AG09309 (cell line): ENCODE results near the gene LGALS14.
"Not testable (repeated sequence)": the region's sequence is repeated elsewhere in the genome, so short reads cannot be mapped to it uniquely, and the experiment has no call there.

Source experiments
- DNase-seq: peaks from one replicate; pipeline ENCODE4 v3.0.0-alpha.2; 2010; ENCODE audit warnings: low read depth
- H3K4me3 ChIP-seq: 2 replicates; pipeline ENCODE4 v1.5.1; 2011; ENCODE audit warnings: mild to moderate bottlenecking, low read depth, low read length, moderate library complexity; ENCODE audit not compliant: control insufficient read depth
- CTCF ChIP-seq: IDR thresholded peaks from 2 replicates; pipeline ENCODE4 v1.5.1; 2011; ENCODE audit warnings: mild to moderate bottlenecking, low read depth, low read length, inconsistent platforms; ENCODE audit not compliant: insufficient read depth, control insufficient read depth; ENCODE audit errors: missing control alignments

The LGALS14 gene

GRCh38 chr19:39679791-39680168 is 24.5 kb upstream of the LGALS14 start:
- no peak for TF ChIP-seq CTCF
- H3K4me3 ChIP-seq: no peak overlapping the region
- no peak for DNase-seq

GRCh38 chr19:39680593-39680992 is 23.7 kb upstream of the LGALS14 start:
- DNase-seq: no peak
- TF ChIP-seq CTCF: no peak

DNA sequence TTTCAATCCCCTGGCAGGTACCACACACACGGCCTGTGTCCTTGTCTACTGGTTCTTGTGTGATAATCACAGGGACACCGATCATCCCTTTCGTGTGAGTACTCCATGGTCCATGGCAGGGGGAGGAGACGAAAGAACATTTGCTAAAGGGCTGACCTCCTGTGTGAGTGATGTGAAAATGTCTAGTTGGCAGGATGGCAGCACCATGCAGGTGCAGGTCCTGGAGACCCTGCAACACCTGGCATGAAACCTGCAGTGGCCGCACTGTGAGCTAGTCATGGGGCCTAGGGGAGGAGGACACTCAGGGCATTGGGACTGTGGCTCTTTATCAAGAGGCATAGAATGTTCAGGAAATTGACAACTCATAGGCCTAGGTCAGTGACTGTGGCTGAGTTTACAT is 22.9 kb upstream of the LGALS14 start:
- H3K4me3 ChIP-seq: no peak overlapping the region
- no peak for TF ChIP-seq CTCF
- no peak for DNase-seq

More at GRCh38 chr19:39680593-39680992, 23.7 kb upstream of the LGALS14 start:
- no peak overlapping the region for H3K4me3 ChIP-seq

GRCh38 chr19:39684267-39684666 is 20.0 kb upstream of the LGALS14 start:
- no peak for TF ChIP-seq CTCF
- H3K4me3 ChIP-seq: no peak overlapping the region
- DNase-seq: no peak

DNA sequence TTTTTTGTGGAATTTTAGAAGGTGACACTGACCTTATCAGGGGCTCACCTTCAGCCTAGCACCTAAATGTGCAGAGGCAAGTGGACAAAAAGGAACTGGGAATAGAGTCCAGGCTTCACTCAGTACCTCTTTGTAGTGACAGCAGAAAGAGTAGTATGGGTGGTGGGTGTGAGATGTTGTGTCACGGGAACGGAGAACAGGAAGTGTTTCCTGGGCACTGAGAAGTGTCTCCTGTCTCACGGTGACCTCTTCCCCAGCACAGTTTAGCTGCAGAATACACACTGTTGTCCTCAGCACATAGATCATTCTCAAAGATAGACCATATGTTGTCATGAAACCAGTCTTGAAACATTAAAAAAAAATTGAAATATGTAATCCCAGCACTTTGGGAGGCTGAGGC is 17.5 kb upstream of the LGALS14 start:
- no peak for DNase-seq
- H3K4me3 ChIP-seq: no peak overlapping the region
- TF ChIP-seq CTCF: no peak

GRCh38 chr19:39688637-39689036 is 15.6 kb upstream of the LGALS14 start:
- not testable (repeated sequence) for H3K4me3 ChIP-seq, DNase-seq

- no peak for DNase-seq
- no peak overlapping the region for H3K4me3 ChIP-seq
- TF ChIP-seq CTCF: no peak
Observed at GRCh38 chr19:39692166-39692565, 12.1 kb upstream of the LGALS14 start.

DNA sequence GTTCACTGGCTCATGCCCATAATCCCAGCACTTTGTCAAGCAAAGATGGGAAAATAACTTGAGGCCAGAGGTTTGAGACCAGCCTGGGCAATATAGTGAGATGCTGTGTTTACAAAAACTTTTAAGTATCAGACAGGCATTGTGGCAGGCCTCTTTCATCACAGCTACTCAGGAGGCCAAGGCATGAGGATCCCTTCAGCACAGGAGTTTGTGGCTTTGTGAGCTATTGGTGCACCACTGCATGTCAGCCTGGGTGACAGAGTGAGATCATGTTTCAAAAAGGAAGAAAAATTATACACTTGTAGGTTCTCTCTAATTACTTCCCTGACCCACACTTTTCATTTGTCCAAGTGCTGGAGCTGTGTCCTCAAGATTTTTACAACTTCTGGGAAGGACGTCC is 11.5 kb upstream of the LGALS14 start:
- no peak overlapping the region for H3K4me3 ChIP-seq
- no peak for DNase-seq
- TF ChIP-seq CTCF: no peak
